MCF 10A (cell line): Measurements from ENCODE around the gene UPK3B. TPM values are rescaled to one million over a fixed set of nuclear protein-coding genes. Genes with fewer than 3 reads are reported as not detected.
"Not testable (repeated sequence)": the region's sequence is repeated elsewhere in the genome, so short reads cannot be mapped to it uniquely, and the experiment has no call there.

Source experiments
- BruUV-seq: library from RNA; stranded (reverse); fragments of 400-500 nt; replicated peaks from 2 replicates; lab custom pipeline; 2021; lab: Mats Ljungman, UMichigan
- CTCF ChIA-PET: fragments of 300-600 bp; sonication (Branson Sonifier 250); formaldehyde crosslinking; extraction: SDS; loops from one replicate; lab custom pipeline; 2021; ENCODE audit warnings: antibody characterized with exemption, inconsistent platforms; lab: Yijun Ruan, JAX
- POLR2A ChIA-PET: fragments of 300-600, 350-650 bp; sonication (Branson Sonifier 250); formaldehyde crosslinking; extraction: SDS; loops from one replicate; lab custom pipeline; 2020; ENCODE audit warnings: antibody characterized with exemption, inconsistent platforms; lab: Yijun Ruan, JAX
- DNase-seq: peaks from one replicate; pipeline ENCODE4 v3.0.0-alpha.2; 2018; ENCODE audit not compliant: unreplicated experiment
- H3K27ac Mint-ChIP-seq: one replicate; pipeline ENCODE4 v1.8.0; 2022; ENCODE audit warnings: mild to moderate bottlenecking, low read depth, mixed read lengths; ENCODE audit not compliant: unreplicated experiment
- H3K27me3 Mint-ChIP-seq: one replicate; pipeline ENCODE4 v1.8.0; 2022; ENCODE audit warnings: mixed read lengths; ENCODE audit not compliant: insufficient read depth, unreplicated experiment
- H3K36me3 Mint-ChIP-seq: one replicate; pipeline ENCODE4 v1.8.0; 2022; ENCODE audit warnings: mild to moderate bottlenecking, moderate library complexity, mixed read lengths; ENCODE audit not compliant: insufficient read depth, unreplicated experiment
- H3K4me1 Mint-ChIP-seq: one replicate; pipeline ENCODE4 v1.8.0; 2022; ENCODE audit warnings: mixed read lengths; ENCODE audit not compliant: insufficient read depth, unreplicated experiment
- H3K4me3 Mint-ChIP-seq: one replicate; pipeline ENCODE4 v1.8.0; 2022; ENCODE audit warnings: mild to moderate bottlenecking, moderate library complexity, mixed read lengths; ENCODE audit not compliant: unreplicated experiment
- H3K9me3 Mint-ChIP-seq: one replicate; pipeline ENCODE4 v1.8.0; 2022; ENCODE audit warnings: mixed read lengths; ENCODE audit not compliant: unreplicated experiment
- intact Hi-C: fragments of 100-400 bp; cut with micrococcal nuclease; formaldehyde crosslinking; loops from 2 replicates; pipeline ENCODE4 v1.14.1; 2022
- total RNA-seq: library from RNA; stranded (reverse); gene quantifications from 2 replicates; pipeline ENCODE4 v1.2.3, GENCODE V29; 2022
- TF ChIP-seq, protein P1 (sequence below): fragments of 200-600 bp; IDR thresholded peaks from one replicate; pipeline ENCODE4 v1.8.0; 2022; ENCODE audit warnings: antibody characterized with exemption, mild to moderate bottlenecking; ENCODE audit not compliant: unreplicated experiment

UPK3B gene
- total RNA-seq, 1 experiment from 2014 or later: 1.1 TPM

DNA sequence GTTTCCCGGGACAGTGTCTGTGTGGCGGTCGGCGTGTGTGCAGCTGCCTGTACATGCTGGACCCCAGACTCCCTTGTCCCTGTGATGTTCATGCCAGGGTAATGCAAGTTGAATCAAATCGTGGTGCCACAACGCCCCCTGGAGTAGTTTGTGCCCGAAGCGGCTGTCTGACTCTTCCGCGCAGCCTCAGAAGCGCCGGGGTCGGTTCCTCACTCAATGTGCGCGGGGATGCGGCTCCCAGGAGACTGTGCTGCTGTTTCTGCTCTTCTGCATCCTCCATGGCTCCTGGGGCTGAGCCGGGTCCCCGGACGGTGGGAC, 10.5 kb upstream of the UPK3B start:
- POLR2A ChIA-PET, BruUV-seq, H3K4me1 Mint-ChIP-seq: not testable (repeated sequence)

DNA sequence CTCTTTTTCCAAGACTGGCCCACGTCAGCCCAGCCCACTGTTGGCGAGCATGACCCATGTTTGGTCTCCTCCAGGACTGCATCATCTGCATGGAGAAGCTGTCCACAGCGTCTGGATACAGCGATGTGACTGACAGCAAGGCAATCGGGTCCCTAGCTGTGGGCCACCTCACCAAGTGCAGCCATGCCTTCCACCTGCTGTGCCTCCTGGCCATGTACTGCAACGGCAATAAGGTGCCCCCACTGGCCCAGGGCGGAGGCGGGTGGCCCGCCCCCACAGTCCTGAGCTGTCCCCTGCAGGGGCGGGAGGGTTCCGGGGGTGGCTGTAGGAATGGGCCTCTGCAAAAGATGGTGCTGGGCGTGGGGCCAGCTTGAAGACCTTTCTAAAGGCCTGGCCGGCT, 8.1 kb upstream of the UPK3B start:
- CTCF ChIA-PET, BruUV-seq: not testable (repeated sequence)

More for the DNA sequence above, 10.5 kb upstream of the UPK3B start:
- H3K27ac Mint-ChIP-seq, H3K27me3 Mint-ChIP-seq, H3K9me3 Mint-ChIP-seq, intact Hi-C loops, CTCF ChIA-PET, H3K4me3 Mint-ChIP-seq, DNase-seq: not testable (repeated sequence)
- H3K36me3 Mint-ChIP-seq: peaks cover 11% of the 10 kb centered on the region

DNA sequence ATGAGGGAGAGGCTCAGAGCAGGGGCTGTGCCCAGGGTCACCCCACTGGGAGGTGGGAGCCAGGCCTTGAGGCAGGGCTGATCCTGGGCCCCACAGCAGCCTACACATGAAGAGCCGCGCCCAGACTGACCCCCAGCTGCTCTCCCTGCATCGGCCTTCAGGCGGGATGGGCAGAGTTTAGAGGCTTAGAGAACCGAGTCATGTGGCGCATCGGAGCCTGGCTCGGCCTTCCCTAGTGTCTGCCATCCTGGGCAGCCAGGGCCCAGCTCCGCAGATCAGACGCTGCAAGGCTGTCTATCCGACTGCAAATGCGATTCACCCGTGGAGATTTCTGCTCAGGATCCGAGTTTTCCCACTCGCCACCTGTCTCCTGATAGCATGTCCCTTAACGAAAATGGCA, 7.5 kb upstream of the UPK3B start:
- H3K36me3 Mint-ChIP-seq: peaks cover 21% of the 10 kb centered on the region
- CTCF ChIA-PET, DNase-seq, H3K4me1 Mint-ChIP-seq, intact Hi-C loops, H3K4me3 Mint-ChIP-seq, H3K27me3 Mint-ChIP-seq, H3K27ac Mint-ChIP-seq, BruUV-seq, H3K9me3 Mint-ChIP-seq: not testable (repeated sequence)
- POLR2A ChIA-PET: interaction anchor here (0.6 kb wide), 1 partner anchor 212 kb away, joined by 3 read pairs; no protein-coding TSS in a partner anchor

More for the DNA sequence above, 8.1 kb upstream of the UPK3B start:
- H3K4me1 Mint-ChIP-seq, intact Hi-C loops, H3K9me3 Mint-ChIP-seq, H3K27ac Mint-ChIP-seq, H3K4me3 Mint-ChIP-seq, H3K27me3 Mint-ChIP-seq, DNase-seq: not testable (repeated sequence)
- POLR2A ChIA-PET: interaction anchor here (0.6 kb wide), 1 partner anchor 79 kb away, joined by 3 read pairs; no protein-coding TSS in a partner anchor
- peaks cover 18% of the 10 kb centered on the region for H3K36me3 Mint-ChIP-seq

DNA sequence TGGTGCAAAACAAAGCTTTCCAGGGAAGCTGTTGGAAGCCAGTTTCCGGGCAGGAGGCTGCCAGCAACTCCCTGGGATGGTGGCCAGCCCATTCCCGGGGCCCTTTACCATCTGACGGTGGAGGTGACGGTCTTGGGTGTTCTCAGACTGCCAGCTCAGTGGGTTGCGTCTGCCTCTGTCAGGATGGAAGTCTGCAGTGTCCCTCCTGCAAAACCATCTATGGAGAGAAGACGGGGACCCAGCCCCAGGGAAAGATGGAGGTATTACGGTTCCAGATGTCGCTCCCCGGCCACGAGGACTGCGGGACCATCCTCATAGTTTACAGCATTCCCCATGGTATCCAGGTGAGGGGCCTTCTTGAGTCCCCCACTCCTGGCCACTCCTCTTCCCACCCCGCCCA, 7.1 kb upstream of the UPK3B start:
- BruUV-seq, H3K27me3 Mint-ChIP-seq, H3K9me3 Mint-ChIP-seq, intact Hi-C loops, DNase-seq, H3K27ac Mint-ChIP-seq, H3K4me3 Mint-ChIP-seq, H3K4me1 Mint-ChIP-seq, CTCF ChIA-PET: not testable (repeated sequence)
- POLR2A ChIA-PET: interaction anchor here (0.6 kb wide), 1 partner anchor 212 kb away, joined by 3 read pairs; no protein-coding TSS in a partner anchor
- H3K36me3 Mint-ChIP-seq: peaks cover 23% of the 10 kb centered on the region

- H3K4me1 Mint-ChIP-seq, H3K27me3 Mint-ChIP-seq, POLR2A ChIA-PET, H3K27ac Mint-ChIP-seq, CTCF ChIA-PET, intact Hi-C loops, H3K9me3 Mint-ChIP-seq, H3K4me3 Mint-ChIP-seq, DNase-seq, BruUV-seq: not testable (repeated sequence)
- peaks cover 31% of the 10 kb centered on the region for H3K36me3 Mint-ChIP-seq
These were observed 5.8 kb upstream of the UPK3B start for GRCh38 chr7:76504351-76505167.

DNA sequence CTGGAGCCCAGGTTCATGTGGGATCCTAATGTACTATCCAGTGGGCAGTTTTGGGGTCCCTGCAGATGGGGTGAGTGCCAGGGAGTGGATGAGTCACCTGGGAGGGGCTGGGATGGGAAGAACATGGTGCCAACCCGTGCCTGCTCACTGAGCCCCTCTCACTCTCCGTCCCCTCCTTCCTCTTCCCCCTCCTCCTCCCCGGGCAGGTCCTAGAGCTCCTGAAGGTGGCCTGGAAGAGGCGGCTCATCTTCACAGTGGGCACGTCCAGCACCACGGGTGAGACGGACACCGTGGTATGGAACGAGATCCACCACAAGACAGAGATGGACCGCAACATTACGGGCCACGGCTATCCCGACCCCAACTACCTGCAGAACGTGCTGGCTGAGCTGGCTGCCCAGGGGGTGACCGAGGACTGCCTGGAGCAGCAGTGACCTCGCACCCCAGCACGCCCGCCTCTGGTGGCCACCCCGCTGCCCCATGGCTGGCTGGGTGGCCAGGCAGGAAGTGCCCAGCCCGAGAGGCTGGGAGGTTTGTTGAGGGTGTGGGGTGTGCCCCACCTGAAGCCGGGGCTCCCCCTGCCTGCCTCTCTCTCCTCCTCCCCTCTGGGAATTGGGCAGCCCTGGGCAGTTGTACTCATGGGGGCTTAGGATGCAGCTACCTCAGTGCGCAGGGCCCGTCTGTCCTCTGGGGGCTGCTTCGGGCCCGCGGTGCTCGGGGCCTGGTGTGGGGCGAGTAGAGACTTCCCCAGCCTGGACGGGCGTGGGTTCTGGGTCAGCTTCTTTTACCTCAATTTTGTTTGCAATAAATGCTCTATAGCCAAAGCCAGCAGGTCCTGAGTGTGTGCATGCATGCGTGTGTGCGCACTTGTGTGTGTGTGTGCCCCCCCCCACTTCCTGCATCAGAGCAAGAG, 4.9 kb upstream of the UPK3B start:
- no TSS peak for BruUV-seq
- H3K27me3 Mint-ChIP-seq: no peaks in the 10 kb centered on the region
- peaks cover 31% of the 10 kb centered on the region for H3K36me3 Mint-ChIP-seq
- intact Hi-C loops: no loop called here
- no peak overlapping the region for H3K27ac Mint-ChIP-seq
- DNase-seq: no peak
- ChIA-PET CTCF (no interaction called here), POLR2A (interaction anchor here (0.5 to 0.6 kb wide), 2 partner anchors 141 to 317 kb away, joined by 3 read pairs; no protein-coding TSS in a partner anchor)
- H3K9me3 Mint-ChIP-seq: no peaks in the 10 kb centered on the region
- H3K4me1 Mint-ChIP-seq: no peaks in the 10 kb centered on the region
- TF ChIP-seq, protein P1, sequence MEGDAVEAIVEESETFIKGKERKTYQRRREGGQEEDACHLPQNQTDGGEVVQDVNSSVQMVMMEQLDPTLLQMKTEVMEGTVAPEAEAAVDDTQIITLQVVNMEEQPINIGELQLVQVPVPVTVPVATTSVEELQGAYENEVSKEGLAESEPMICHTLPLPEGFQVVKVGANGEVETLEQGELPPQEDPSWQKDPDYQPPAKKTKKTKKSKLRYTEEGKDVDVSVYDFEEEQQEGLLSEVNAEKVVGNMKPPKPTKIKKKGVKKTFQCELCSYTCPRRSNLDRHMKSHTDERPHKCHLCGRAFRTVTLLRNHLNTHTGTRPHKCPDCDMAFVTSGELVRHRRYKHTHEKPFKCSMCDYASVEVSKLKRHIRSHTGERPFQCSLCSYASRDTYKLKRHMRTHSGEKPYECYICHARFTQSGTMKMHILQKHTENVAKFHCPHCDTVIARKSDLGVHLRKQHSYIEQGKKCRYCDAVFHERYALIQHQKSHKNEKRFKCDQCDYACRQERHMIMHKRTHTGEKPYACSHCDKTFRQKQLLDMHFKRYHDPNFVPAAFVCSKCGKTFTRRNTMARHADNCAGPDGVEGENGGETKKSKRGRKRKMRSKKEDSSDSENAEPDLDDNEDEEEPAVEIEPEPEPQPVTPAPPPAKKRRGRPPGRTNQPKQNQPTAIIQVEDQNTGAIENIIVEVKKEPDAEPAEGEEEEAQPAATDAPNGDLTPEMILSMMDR: no peak
- H3K4me3 Mint-ChIP-seq: no peak overlapping the region
